Mesenchymal stem cell (in vitro differentiated cells and primary cell): ENCODE measurements around the gene TIAM2.

Experiments
- DNase-seq: peaks from one replicate; pipeline ENCODE4 v3.0.0-alpha.2; 2013
- H2AFZ ChIP-seq: one replicate; pipeline ENCODE4 v1.6.1; 2013; ENCODE audit warnings: low read depth, mild to moderate bottlenecking, control low read depth, inconsistent platforms, low read length, moderate library complexity
- H2AK5ac ChIP-seq: 2 replicates; pipeline ENCODE4 v1.6.1; 2013; ENCODE audit warnings: low read length, moderate library complexity, mild to moderate bottlenecking, inconsistent platforms; ENCODE audit not compliant: severe bottlenecking
- H2BK120ac ChIP-seq: one replicate; pipeline ENCODE4 v1.6.1; 2013; ENCODE audit warnings: low read depth, mild to moderate bottlenecking, inconsistent platforms, low read length, moderate library complexity
- H2BK12ac ChIP-seq, 2 experiments: one replicate each; pipeline ENCODE4 v1.6.1; 2013; ENCODE audit warnings: inconsistent platforms in 2 of 2, low read length in 2 of 2, mild to moderate bottlenecking in 2 of 2, moderate library complexity in 2 of 2, control low read depth in 1 of 2
- H2BK15ac ChIP-seq: one replicate; pipeline ENCODE4 v1.6.1; 2013; ENCODE audit warnings: mild to moderate bottlenecking, low read depth, inconsistent platforms; ENCODE audit not compliant: poor library complexity, severe bottlenecking
- H2BK5ac ChIP-seq: 2 replicates; pipeline ENCODE4 v1.6.1; 2013; ENCODE audit warnings: low read depth, mild to moderate bottlenecking, low read length, control low read depth, inconsistent platforms; ENCODE audit not compliant: poor library complexity, severe bottlenecking
- H3K14ac ChIP-seq, 2 experiments: one replicate each; pipeline ENCODE4 v1.6.1; 2013; ENCODE audit warnings: inconsistent platforms in 2 of 2, low read length in 2 of 2, control low read depth in 1 of 2, mild to moderate bottlenecking in 1 of 2, moderate library complexity in 1 of 2
- H3K18ac ChIP-seq, 2 experiments: one replicate each; pipeline ENCODE4 v1.6.1; 2013; ENCODE audit warnings: inconsistent platforms in 2 of 2, low read length in 2 of 2, control low read depth in 1 of 2, low read depth in 1 of 2, mild to moderate bottlenecking in 1 of 2
- H3K23ac ChIP-seq, 2 experiments: one replicate each; pipeline ENCODE4 v1.6.1; 2013; ENCODE audit warnings: inconsistent platforms in 2 of 2, low read length in 2 of 2, mild to moderate bottlenecking in 2 of 2, moderate library complexity in 2 of 2, control low read depth in 1 of 2
- H3K27ac ChIP-seq: 2 replicates; pipeline ENCODE4 v1.5.1; 2013; ENCODE audit warnings: mild to moderate bottlenecking, moderate library complexity, low read length, control low read depth, inconsistent platforms; ENCODE audit not compliant: poor library complexity, severe bottlenecking
- H3K27me3 ChIP-seq, 2 experiments: 2 replicates each; pipeline versions ENCODE4 v1.6.1 to v1.7.0; 2013; ENCODE audit warnings: low read length in 2 of 2, mild to moderate bottlenecking in 2 of 2, moderate library complexity in 2 of 2, control low read depth in 1 of 2, inconsistent platforms in 1 of 2; ENCODE audit not compliant: control insufficient read depth in 1 of 2, insufficient read depth in 1 of 2
- H3K36me3 ChIP-seq, 2 experiments: 2 replicates each; pipeline versions ENCODE4 v1.6.1 to v1.7.0; 2013; ENCODE audit warnings: low read length in 2 of 2, control low read depth in 1 of 2, inconsistent platforms in 1 of 2, low read depth in 1 of 2, mild to moderate bottlenecking in 1 of 2; ENCODE audit not compliant: insufficient read depth in 2 of 2, control insufficient read depth in 1 of 2
- H3K4ac ChIP-seq, 2 experiments: one replicate each; pipeline ENCODE4 v1.6.1; 2013; ENCODE audit warnings: inconsistent platforms in 2 of 2, low read length in 2 of 2, mild to moderate bottlenecking in 2 of 2, moderate library complexity in 2 of 2, control low read depth in 1 of 2, low read depth in 1 of 2
- H3K4me1 ChIP-seq: 2 replicates; pipeline ENCODE4 v1.6.1; 2013; ENCODE audit warnings: low read depth, low read length, control low read depth; ENCODE audit not compliant: control insufficient read depth, insufficient read depth
- H3K4me2 ChIP-seq: 2 replicates; pipeline ENCODE4 v1.6.1; 2013; ENCODE audit warnings: low read length, mild to moderate bottlenecking, inconsistent platforms; ENCODE audit not compliant: poor library complexity, severe bottlenecking
- H3K4me3 ChIP-seq, 2 experiments: 2 replicates each; pipeline versions ENCODE4 v1.5.1 to v1.7.0; 2013; ENCODE audit warnings: low read length in 2 of 2, mild to moderate bottlenecking in 2 of 2, control low read depth in 1 of 2, low read depth in 1 of 2; ENCODE audit not compliant: insufficient read depth in 1 of 2
- H3K79me1 ChIP-seq: replicated peaks from 2 replicates; pipeline ENCODE4 v1.6.1; 2013; ENCODE audit warnings: mild to moderate bottlenecking, control low read depth, low read length, inconsistent platforms; ENCODE audit not compliant: poor library complexity, severe bottlenecking
- H3K9ac ChIP-seq: 2 replicates; pipeline ENCODE4 v1.7.0; 2013; ENCODE audit warnings: mild to moderate bottlenecking, low read length, moderate library complexity
- H3K9me3 ChIP-seq: 2 replicates; pipeline ENCODE4 v1.7.0; 2013; ENCODE audit warnings: mild to moderate bottlenecking, low read length; ENCODE audit not compliant: control insufficient read depth
- H4K8ac ChIP-seq: one replicate; pipeline ENCODE4 v1.6.1; 2013; ENCODE audit warnings: inconsistent platforms, mild to moderate bottlenecking, low read length, moderate library complexity
- H4K91ac ChIP-seq: one replicate; pipeline ENCODE4 v1.6.1; 2013; ENCODE audit warnings: mild to moderate bottlenecking, low read length, inconsistent platforms
- WGBS: methylation state at CpG from one replicate; pipeline ENCODE4 v1.1.7; 2013; ENCODE audit warnings: mixed read lengths; 5-methylcytosine and 5-hydroxymethylcytosine counted together

Gene TIAM2

DNA sequence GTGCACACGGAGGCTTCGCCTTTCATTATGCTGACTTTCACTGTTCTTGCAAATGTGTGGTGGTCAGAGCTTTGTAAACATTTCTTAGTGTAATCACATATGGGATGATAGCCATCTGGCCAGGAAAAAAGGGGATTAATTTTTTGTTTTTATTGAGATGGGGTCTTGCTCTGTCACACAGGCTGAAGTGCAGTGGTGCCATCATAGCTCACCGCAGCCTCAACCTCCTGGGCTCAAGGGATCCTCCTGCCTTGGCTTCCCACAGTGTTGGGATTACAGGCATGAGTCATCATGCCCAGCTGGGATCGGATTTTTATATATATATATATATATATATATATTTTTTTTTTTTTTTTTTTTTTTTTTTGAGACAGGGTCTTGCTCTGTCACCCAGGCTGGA lies 11.0 kb upstream of the TIAM2 start:
- H3K4me3 ChIP-seq = no peak overlapping the region
- H3K27ac ChIP-seq = no peak overlapping the region
- H2AK5ac ChIP-seq = no peak overlapping the region
- H3K79me1 ChIP-seq = no peaks in the 10 kb centered on the region
- no peak overlapping the region for H3K4me2 ChIP-seq
- no peaks in the 10 kb centered on the region for H3K36me3 ChIP-seq
- WGBS = 92% methylated on average over 2 of the region's 4 CpGs
- no peaks in the 10 kb centered on the region for H3K27me3 ChIP-seq
- no peak overlapping the region for H2BK5ac ChIP-seq
- H3K14ac ChIP-seq = no peak overlapping the region
- H3K4me1 ChIP-seq = peaks cover 5% of the 10 kb centered on the region
- no peak overlapping the region for H4K8ac ChIP-seq
- H3K9me3 ChIP-seq = no peaks in the 10 kb centered on the region
- no peak overlapping the region for H3K9ac ChIP-seq
- no peak overlapping the region for H2BK12ac ChIP-seq
- no peak overlapping the region for H4K91ac ChIP-seq
- peak; percentile 25 for DNase-seq
- no peak overlapping the region for H2BK15ac ChIP-seq
- no peak overlapping the region for H3K23ac ChIP-seq
- H3K4ac ChIP-seq = no peak overlapping the region
- H2BK120ac ChIP-seq = no peak overlapping the region
- no peak overlapping the region for H2AFZ ChIP-seq
- no peak overlapping the region for H3K18ac ChIP-seq

DNA sequence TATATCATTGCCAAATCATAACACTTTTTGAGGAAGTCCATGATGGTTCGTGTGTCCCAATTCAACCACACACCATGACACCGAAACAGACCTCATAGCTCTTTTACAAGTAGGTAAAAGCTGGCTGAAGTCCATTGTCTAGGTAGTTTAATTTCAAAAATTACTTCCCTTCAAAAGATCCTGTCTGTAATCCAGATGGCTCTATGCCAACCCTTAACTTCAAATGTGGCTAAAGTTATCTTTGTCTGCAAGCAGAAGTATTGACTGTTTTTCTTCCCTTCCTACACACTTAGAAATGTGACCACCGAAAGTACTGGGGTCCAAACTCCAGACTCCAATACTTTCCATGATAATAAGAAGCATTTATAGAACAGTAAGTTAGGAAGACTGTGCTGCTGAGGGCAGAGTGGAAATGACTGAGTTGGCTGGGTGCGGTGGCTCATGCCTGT lies 8.3 kb upstream of the TIAM2 start:
- peaks cover 5% of the 10 kb centered on the region for H3K4me1 ChIP-seq
- H3K27me3 ChIP-seq = no peaks in the 10 kb centered on the region
- no peak overlapping the region for H2BK12ac ChIP-seq
- no peak overlapping the region for H3K18ac ChIP-seq
- no peak for DNase-seq
- H3K4me2 ChIP-seq = no peak overlapping the region
- no peak overlapping the region for H2BK15ac ChIP-seq
- H3K4ac ChIP-seq = no peak overlapping the region
- H3K4me3 ChIP-seq = no peak overlapping the region
- H2BK5ac ChIP-seq = no peak overlapping the region
- no peaks in the 10 kb centered on the region for H3K79me1 ChIP-seq
- no peak overlapping the region for H3K9ac ChIP-seq
- H2BK120ac ChIP-seq = no peak overlapping the region
- no peaks in the 10 kb centered on the region for H3K9me3 ChIP-seq
- no peak overlapping the region for H3K23ac ChIP-seq
- no peaks in the 10 kb centered on the region for H3K36me3 ChIP-seq
- no peak overlapping the region for H3K27ac ChIP-seq
- no peak overlapping the region for H3K14ac ChIP-seq
- WGBS = 97% methylated on average over 4 of the region's 4 CpGs
- H2AK5ac ChIP-seq = no peak overlapping the region
- H2AFZ ChIP-seq = no peak overlapping the region
- no peak overlapping the region for H4K8ac ChIP-seq
- H4K91ac ChIP-seq = no peak overlapping the region

DNA sequence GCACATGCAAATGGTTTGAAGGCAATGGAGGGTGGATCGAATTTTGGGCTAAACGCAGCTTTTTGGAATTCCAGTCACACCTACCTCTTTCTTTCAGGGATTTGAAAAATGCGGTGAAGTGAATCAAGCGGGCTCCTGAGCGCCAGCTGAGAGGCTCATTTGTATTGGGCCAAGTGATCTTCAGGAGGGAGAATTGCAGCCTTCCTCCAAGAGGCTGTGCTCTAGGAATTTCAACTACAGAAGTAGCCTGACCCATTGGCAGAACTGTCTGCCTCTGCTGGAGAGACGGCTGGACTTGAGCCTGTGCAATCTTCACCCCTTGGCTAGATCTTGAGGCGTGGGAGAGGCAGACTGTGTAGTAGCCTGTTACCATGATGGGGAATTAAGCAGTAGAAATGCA lies 5.7 kb upstream of the TIAM2 start:
- H2BK15ac ChIP-seq = no peak overlapping the region
- H3K36me3 ChIP-seq = no peaks in the 10 kb centered on the region
- H2BK5ac ChIP-seq = no peak overlapping the region
- no peak overlapping the region for H3K27ac ChIP-seq
- H2AFZ ChIP-seq = no peak overlapping the region
- H3K14ac ChIP-seq = no peak overlapping the region
- H3K79me1 ChIP-seq = no peaks in the 10 kb centered on the region
- H3K23ac ChIP-seq = no peak overlapping the region
- H3K4me3 ChIP-seq = no peak overlapping the region
- H4K8ac ChIP-seq = no peak overlapping the region
- no peak overlapping the region for H3K4ac ChIP-seq
- H2BK12ac ChIP-seq = no peak overlapping the region
- DNase-seq = no peak
- H3K18ac ChIP-seq = no peak overlapping the region
- H3K9ac ChIP-seq = no peak overlapping the region
- no peak overlapping the region for H2AK5ac ChIP-seq
- H3K27me3 ChIP-seq = no peaks in the 10 kb centered on the region
- H3K4me1 ChIP-seq = peaks cover 4% of the 10 kb centered on the region
- H3K4me2 ChIP-seq = no peak overlapping the region
- H3K9me3 ChIP-seq = no peaks in the 10 kb centered on the region
- 82% methylated on average over 7 of the region's 7 CpGs for WGBS
- no peak overlapping the region for H2BK120ac ChIP-seq
- H4K91ac ChIP-seq = no peak overlapping the region

DNA sequence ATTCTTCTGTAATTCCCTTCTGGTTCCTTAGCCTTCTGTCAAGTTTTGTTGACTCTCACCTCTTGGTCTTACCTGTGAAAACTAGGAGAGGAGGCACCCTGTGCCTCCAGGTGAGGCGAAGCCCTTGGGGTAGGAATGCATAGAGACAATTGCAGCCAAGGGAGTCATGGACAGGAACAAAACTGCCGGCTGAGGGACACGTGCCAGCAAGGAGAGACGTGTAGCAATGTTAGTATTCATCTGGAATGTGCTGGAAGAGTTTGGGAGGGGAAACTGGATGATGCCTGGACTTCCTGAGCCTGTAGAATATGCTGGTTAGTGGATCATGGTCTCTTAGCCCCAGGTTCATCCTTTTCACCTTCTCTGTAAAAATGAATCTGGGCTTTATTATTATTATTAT lies 3.9 kb upstream of the TIAM2 start:
- DNase-seq = no peak
- Histone ChIP-seq H3K9me3 (no peaks in the 10 kb centered on the region), H2BK120ac (no peak overlapping the region), H3K23ac (no peak overlapping the region), H3K18ac (no peak overlapping the region), H3K4me1 (peaks cover 14% of the 10 kb centered on the region), H3K79me1 (no peaks in the 10 kb centered on the region), H2BK5ac (no peak overlapping the region), H2AFZ (no peak overlapping the region), H2AK5ac (no peak overlapping the region), H3K4ac (no peak overlapping the region), H3K27me3 (peaks cover 0 to 4% of the 10 kb centered on the region in 2 experiments), H3K4me2 (no peak overlapping the region), H3K36me3 (no peaks in the 10 kb centered on the region), H4K91ac (no peak overlapping the region), H2BK15ac (no peak overlapping the region), H4K8ac (no peak overlapping the region), H3K4me3 (no peak overlapping the region), H3K14ac (no peak overlapping the region), H3K9ac (no peak overlapping the region), H3K27ac (no peak overlapping the region), H2BK12ac (no peak overlapping the region)
- 87% methylated on average over 4 of the region's 4 CpGs for WGBS
